Naive thymus-derived CD4-positive, alpha-beta T cell (primary cell): ENCODE measurements around the gene SLC27A3. TPM values are rescaled to one million over a fixed set of nuclear protein-coding genes. Genes with fewer than 3 reads are reported as not detected.

ENCODE experiments used
- ATAC-seq: fragments of 150-1000 bp; cut with Tn5 transposase; 2 replicates; pipeline ENCODE4 v1.10.0; 2021; ENCODE audit warnings: mild to moderate bottlenecking, moderate library complexity
- CTCF ChIA-PET: fragments of 350-600 bp; sonication (Branson Sonifier 250); formaldehyde crosslinking; loops from one replicate; lab custom pipeline; 2021; ENCODE audit warnings: antibody characterized with exemption; lab: Charles Lee
- POLR2A ChIA-PET: fragments of 350-600 bp; sonication (Branson Sonifier 250); formaldehyde crosslinking; loops from one replicate; lab custom pipeline; 2021; ENCODE audit warnings: antibody characterized with exemption, inconsistent platforms; lab: Charles Lee
- DNase-seq, 9 donors: peaks; one replicate each; pipeline versions ENCODE4 v3.0.0 to v3.0.0-alpha.2; 2020 to 2022; ENCODE audit warnings: mixed read lengths in 1 of 9
- H3K27ac ChIP-seq: one replicate; pipeline ENCODE4 v1.7.0; 2013; ENCODE audit warnings: mild to moderate bottlenecking, low read depth, low read length, moderate library complexity
- H3K27me3 ChIP-seq, 2 donors: one replicate each; pipeline ENCODE4 v1.7.0; 2013; ENCODE audit warnings: low read length in 2 of 2, mild to moderate bottlenecking in 2 of 2, moderate library complexity in 2 of 2; ENCODE audit not compliant: control insufficient read depth in 2 of 2, insufficient read depth in 2 of 2
- H3K36me3 ChIP-seq, 3 experiments: 1 replicate in 2 of 3; 2 replicates in 1 of 3; pipeline ENCODE4 v1.7.0; 2013; ENCODE audit warnings: low read length in 3 of 3, mild to moderate bottlenecking in 3 of 3, moderate library complexity in 1 of 3; ENCODE audit not compliant: insufficient read depth in 3 of 3, control insufficient read depth in 2 of 3
- H3K4me1 ChIP-seq, 2 donors: one replicate each; pipeline ENCODE4 v1.7.0; 2013; ENCODE audit warnings: low read length in 2 of 2, mild to moderate bottlenecking in 2 of 2, moderate library complexity in 1 of 2; ENCODE audit not compliant: control insufficient read depth in 2 of 2, insufficient read depth in 2 of 2
- H3K4me3 ChIP-seq: 2 replicates; pipeline ENCODE4 v1.7.0; 2013; ENCODE audit warnings: mild to moderate bottlenecking, low read length
- H3K9me3 ChIP-seq, 3 experiments: 1 replicate in 2 of 3; 2 replicates in 1 of 3; pipeline ENCODE4 v1.7.0; 2013; ENCODE audit warnings: low read length in 3 of 3; ENCODE audit not compliant: control insufficient read depth in 2 of 3
- H3K27ac Mint-ChIP-seq, 9 donors: one replicate each; pipeline ENCODE4 v1.8.0; 2020 to 2022; ENCODE audit warnings: mixed read lengths in 9 of 9, mild to moderate bottlenecking in 8 of 9, moderate library complexity in 5 of 9, inconsistent platforms in 2 of 9
- H3K27me3 Mint-ChIP-seq, 5 donors: one replicate each; pipeline ENCODE4 v1.8.0; 2021 to 2022; ENCODE audit warnings: mixed read lengths in 5 of 5, mild to moderate bottlenecking in 1 of 5
- H3K36me3 Mint-ChIP-seq, 5 donors: one replicate each; pipeline ENCODE4 v1.8.0; 2020 to 2022; ENCODE audit warnings: mixed read lengths in 5 of 5, mild to moderate bottlenecking in 3 of 5, inconsistent platforms in 1 of 5
- H3K4me1 Mint-ChIP-seq, 7 donors: one replicate each; pipeline ENCODE4 v1.8.0; 2020 to 2022; ENCODE audit warnings: mixed read lengths in 7 of 7, mild to moderate bottlenecking in 3 of 7, inconsistent platforms in 1 of 7
- H3K4me3 Mint-ChIP-seq, 10 donors: one replicate each; pipeline ENCODE4 v1.8.0; 2020 to 2022; ENCODE audit warnings: mild to moderate bottlenecking in 10 of 10, mixed read lengths in 10 of 10, moderate library complexity in 6 of 10, inconsistent platforms in 2 of 10
- H3K9me3 Mint-ChIP-seq, 11 donors: one replicate each; pipeline ENCODE4 v1.8.0; 2020 to 2022; ENCODE audit warnings: mixed read lengths in 11 of 11, mild to moderate bottlenecking in 4 of 11, inconsistent platforms in 1 of 11, moderate library complexity in 1 of 11
- intact Hi-C, 2 donors: fragments of 100-400 bp; cut with micrococcal nuclease; formaldehyde crosslinking; loops; one replicate each; pipeline ENCODE4 v1.15.1; 2023
- polyA plus RNA-seq, 2 donors: library from polyadenylated mRNA; unstranded; fragments of 300-500 nt; fragmentation: Illumina TruSeq; gene quantifications; one replicate each; pipeline ENCODE4 v1.2.3, GENCODE V29; 2021
- total RNA-seq, 6 experiments: library from RNA in 5 of 6; stranded (reverse) in 5 of 6; gene quantifications; 1 replicate in 5 of 6; 2 replicates in 1 of 6; pipeline ENCODE4 v1.2.3 and lab custom pipeline; 2021 to 2026

SLC27A3 gene
- total and polyA plus RNA-seq, 7 experiments from 2014 or later = 3.4 to 34.2 (median 11.0) TPM

GRCh38 chr1:153795934-153796785 lies 21.0 kb downstream of the SLC27A3 start:
- no peaks in the 10 kb centered on the region for H3K27me3 Mint-ChIP-seq
- peaks cover 0 to 2% (median 0%) of the 10 kb centered on the region in 11 donors for H3K9me3 Mint-ChIP-seq
- no peak for DNase-seq
- ATAC-seq = no peak
- peak overlapping the region in 4 of 9 donors; percentile 39 to 84 (median 54) for H3K27ac Mint-ChIP-seq
- ChIA-PET POLR2A (interaction anchor here (2.2 to 4.9 kb wide), 2 partner anchors 191 to 194 kb away, joined by 8 to 29 read pairs; partner anchors contain the start of genes RAB13 and RPS27), CTCF (interaction anchor here (0.7 to 5.7 kb wide), 6 partner anchors 10 to 192 kb away, joined by 3 to 84 read pairs (median 6); partner anchors contain the start of genes CREB3L4, DENND4B, RAB13 and RPS27)
- Histone ChIP-seq H3K36me3 (peaks cover 0 to 5% (median 0%) of the 10 kb centered on the region in 3 experiments), H3K9me3 (no peaks in the 10 kb centered on the region), H3K27ac (no peak overlapping the region), H3K4me3 (no peak overlapping the region), H3K4me1 (peaks cover 0 to 6% of the 10 kb centered on the region in 2 donors), H3K27me3 (no peaks in the 10 kb centered on the region)
- intact Hi-C loops = no loop called here
- no peaks in the 10 kb centered on the region for H3K36me3 Mint-ChIP-seq
- no peak overlapping the region for H3K4me3 Mint-ChIP-seq
- H3K4me1 Mint-ChIP-seq = peaks cover 4 to 20% (median 7%) of the 10 kb centered on the region in 7 donors

DNA sequence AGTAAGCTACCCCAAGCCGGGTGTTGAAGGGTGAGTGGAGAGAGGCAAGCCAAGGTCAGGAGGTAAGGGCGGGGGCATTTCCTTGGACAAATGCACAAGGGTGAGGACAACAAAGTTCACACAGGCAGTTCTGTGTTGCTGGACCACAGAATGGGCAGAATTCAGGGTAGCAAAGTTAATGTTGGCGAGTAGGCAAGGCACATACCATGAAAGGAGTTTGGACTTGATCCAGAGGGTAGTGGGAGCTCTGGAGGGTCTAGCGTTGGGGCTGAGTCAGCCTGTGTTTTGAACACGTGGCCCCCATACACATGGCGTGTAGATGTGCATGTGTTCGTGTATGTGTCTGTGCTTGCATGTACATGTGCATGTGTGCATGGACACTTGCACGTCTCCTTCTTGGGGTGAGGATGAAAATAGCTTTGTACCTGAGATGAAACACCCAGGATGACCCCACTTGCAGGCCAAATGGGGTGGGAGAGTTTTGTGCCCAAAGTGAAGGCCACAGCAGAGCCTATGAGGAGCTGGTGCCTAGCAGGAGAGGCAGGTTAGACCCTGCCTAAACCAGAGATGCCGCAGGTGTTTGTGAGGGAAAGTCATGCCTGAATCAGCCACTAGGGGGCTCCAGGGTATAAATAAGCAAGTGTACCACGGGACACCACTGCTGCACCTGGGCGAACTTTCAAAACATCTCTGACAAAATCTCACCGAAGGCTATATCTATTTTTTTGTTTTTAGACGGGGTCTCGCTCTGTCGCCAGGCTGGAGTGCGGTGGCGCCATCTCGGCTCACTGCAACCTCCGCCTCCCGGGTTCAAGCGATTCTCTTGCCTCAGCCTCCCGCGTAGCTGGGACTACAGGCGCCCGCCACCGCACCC lies 21.8 kb downstream of the SLC27A3 start:
- Histone ChIP-seq H3K4me1 (peaks cover 0 to 6% of the 10 kb centered on the region in 2 donors), H3K27ac (no peak overlapping the region), H3K36me3 (peaks cover 0 to 9% (median 0%) of the 10 kb centered on the region in 3 experiments), H3K9me3 (no peaks in the 10 kb centered on the region), H3K4me3 (no peak overlapping the region), H3K27me3 (no peaks in the 10 kb centered on the region)
- ChIA-PET CTCF (interaction anchor here (0.6 to 5.7 kb wide), 8 partner anchors 9 to 191 kb away, joined by 3 to 84 read pairs (median 4); partner anchors contain the start of genes CREB3L4, DENND4B, RAB13 and RPS27), POLR2A (interaction anchor here (0.9 to 4.9 kb wide), 3 partner anchors 13 to 193 kb away, joined by 3 to 29 read pairs (median 8); partner anchors contain the start of genes RAB13 and RPS27)
- Mint-ChIP-seq H3K27me3 (no peaks in the 10 kb centered on the region), H3K4me1 (peaks cover 4 to 17% (median 8%) of the 10 kb centered on the region in 7 donors), H3K27ac (peak overlapping the region in 7 of 9 donors; percentile 39 to 84 (median 65)), H3K36me3 (peaks cover 0 to 2% (median 0%) of the 10 kb centered on the region in 5 donors), H3K4me3 (no peak overlapping the region), H3K9me3 (peaks cover 0 to 2% (median 0%) of the 10 kb centered on the region in 11 donors)
- intact Hi-C loops = loop anchor here (1.0 kb wide), 6 partner anchors 123 to 475 kb away; partner anchors contain the start of genes RAB13 (in 2 of the 2), DENND4B (in 1 of the 2) and HAX1 (in 1 of the 2)
- DNase-seq (peak; percentile 57 to 84 (median 78)), ATAC-seq (peak; percentile 92)

GRCh38 chr1:153798468-153798780 lies 23.2 kb downstream of the SLC27A3 start:
- Mint-ChIP-seq H3K36me3 (peaks cover 0 to 3% (median 0%) of the 10 kb centered on the region in 5 donors), H3K27ac (peak overlapping the region in 7 of 9 donors; percentile 2 to 77 (median 69)), H3K27me3 (no peaks in the 10 kb centered on the region), H3K4me1 (peaks cover 5 to 20% (median 13%) of the 10 kb centered on the region in 7 donors), H3K9me3 (peaks cover 0 to 4% (median 0%) of the 10 kb centered on the region in 11 donors), H3K4me3 (no peak overlapping the region)
- POLR2A ChIA-PET = interaction anchor here (1.0 to 4.9 kb wide), 4 partner anchors 147 to 192 kb away, joined by 3 to 29 read pairs (median 6); partner anchors contain the start of genes JTB, RAB13 and RPS27
- peaks cover 0 to 9% (median 0%) of the 10 kb centered on the region in 3 experiments for H3K36me3 ChIP-seq
- H3K4me3 ChIP-seq = no peak overlapping the region
- no peaks in the 10 kb centered on the region for H3K27me3 ChIP-seq
- H3K27ac ChIP-seq = no peak overlapping the region
- no peak for DNase-seq
- H3K4me1 ChIP-seq = peaks cover 0 to 6% of the 10 kb centered on the region in 2 donors
- CTCF ChIA-PET = interaction anchor here (0.7 to 5.7 kb wide), 3 partner anchors 148 to 190 kb away, joined by 4 to 84 read pairs (median 5); partner anchors contain the start of genes DENND4B, RAB13 and RPS27
- no peaks in the 10 kb centered on the region for H3K9me3 ChIP-seq
- no peak for ATAC-seq
- intact Hi-C loops = no loop called here

- no peaks in the 10 kb centered on the region for H3K9me3 ChIP-seq
- H3K36me3 ChIP-seq = peaks cover 0 to 9% (median 0%) of the 10 kb centered on the region in 3 experiments
- Mint-ChIP-seq H3K9me3 (peaks cover 0 to 4% (median 0%) of the 10 kb centered on the region in 11 donors), H3K27ac (peak overlapping the region in 6 of 9 donors; percentile 42 to 77 (median 72)), H3K36me3 (peaks cover 0 to 4% (median 3%) of the 10 kb centered on the region in 5 donors), H3K4me3 (no peak overlapping the region), H3K4me1 (peaks cover 7 to 24% (median 15%) of the 10 kb centered on the region in 7 donors), H3K27me3 (no peaks in the 10 kb centered on the region)
- POLR2A ChIA-PET = interaction anchor here (1.0 to 4.9 kb wide), 3 partner anchors 147 to 191 kb away, joined by 3 to 29 read pairs (median 5); partner anchors contain the start of genes JTB and RPS27
- no peaks in the 10 kb centered on the region for H3K27me3 ChIP-seq
- H3K27ac ChIP-seq = no peak overlapping the region
- CTCF ChIA-PET = interaction anchor here (5.7 kb wide), 1 partner anchor 189 kb away, joined by 84 read pairs; the partner anchor contains the start of genes RAB13 and RPS27
- peaks cover 0 to 11% of the 10 kb centered on the region in 2 donors for H3K4me1 ChIP-seq
- intact Hi-C loops = no loop called here
- H3K4me3 ChIP-seq = no peak overlapping the region
- ATAC-seq = no peak
- no peak for DNase-seq
Observed at GRCh38 chr1:153799016-153799415, 23.8 kb downstream of the SLC27A3 start.

GRCh38 chr1:153799566-153800465 lies 24.6 kb downstream of the SLC27A3 start:
- Mint-ChIP-seq H3K27ac (peak overlapping the region in 4 of 9 donors; percentile 17 to 76 (median 60)), H3K9me3 (peaks cover 0 to 4% (median 0%) of the 10 kb centered on the region in 11 donors)
- intact Hi-C loops = no loop called here

More at GRCh38 chr1:153799566-153800465, 24.6 kb downstream of the SLC27A3 start:
- Mint-ChIP-seq H3K4me1 (peaks cover 7 to 30% (median 17%) of the 10 kb centered on the region in 7 donors), H3K27me3 (no peaks in the 10 kb centered on the region), H3K4me3 (no peak overlapping the region), H3K36me3 (peaks cover 0 to 6% (median 3%) of the 10 kb centered on the region in 5 donors)
- no peak for DNase-seq
- no peak for ATAC-seq
- no peak overlapping the region for H3K4me3 ChIP-seq
- no peaks in the 10 kb centered on the region for H3K27me3 ChIP-seq
- peaks cover 0 to 18% of the 10 kb centered on the region in 2 donors for H3K4me1 ChIP-seq
- no peak overlapping the region for H3K27ac ChIP-seq
- ChIA-PET CTCF (interaction anchor here (1.5 to 5.7 kb wide), 2 partner anchors 187 to 188 kb away, joined by 5 to 84 read pairs; partner anchors contain the start of genes RAB13 and RPS27), POLR2A (interaction anchor here (1.0 to 4.9 kb wide), 2 partner anchors 146 to 191 kb away, joined by 3 to 29 read pairs; partner anchors contain the start of gene RPS27)
- no peaks in the 10 kb centered on the region for H3K9me3 ChIP-seq
- H3K36me3 ChIP-seq = peaks cover 0 to 9% (median 0%) of the 10 kb centered on the region in 3 experiments
